ENCODE results near the gene TMEM37.

TMEM37 gene

DNA sequence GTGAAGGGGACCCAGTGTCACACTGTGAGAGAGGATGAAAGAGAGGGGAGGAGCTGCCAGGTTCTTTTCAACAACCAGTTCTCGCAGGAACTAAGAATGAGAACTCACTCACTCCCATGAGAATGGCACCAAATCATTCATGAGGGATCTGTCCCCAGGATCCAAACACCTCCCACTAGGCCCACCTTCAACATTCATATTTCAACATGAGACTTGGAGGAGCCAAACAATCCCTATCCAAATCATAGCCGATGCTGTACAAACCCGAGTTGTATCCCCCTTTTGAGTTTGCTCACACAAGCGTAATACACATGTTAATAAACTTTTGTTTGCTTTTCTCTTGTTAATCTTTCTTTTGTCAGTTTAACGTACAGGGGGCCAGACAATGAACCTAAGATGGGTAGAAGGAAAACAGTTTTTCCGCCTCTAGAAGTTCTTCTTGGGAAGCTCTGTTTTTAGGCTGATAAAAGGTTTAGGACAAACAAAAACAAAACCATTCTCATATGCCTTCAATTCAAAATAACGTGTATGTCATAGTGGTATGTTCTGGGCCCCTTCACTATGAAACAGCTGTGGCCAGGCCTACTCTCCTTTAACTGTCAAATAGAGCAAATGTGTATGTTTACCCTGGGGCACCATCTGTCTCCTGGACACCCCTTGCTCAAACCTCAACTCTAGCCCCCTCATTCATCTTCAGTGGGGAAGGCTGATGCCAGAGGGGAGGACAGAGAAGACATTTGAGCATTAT, 9.1 kb upstream of the TMEM37 start:
- DNase-seq (ENCODE audit: low spot score), result no peak
- H3K27ac ChIP-seq, result no peak overlapping the region
- TF ChIP-seq, protein P1, sequence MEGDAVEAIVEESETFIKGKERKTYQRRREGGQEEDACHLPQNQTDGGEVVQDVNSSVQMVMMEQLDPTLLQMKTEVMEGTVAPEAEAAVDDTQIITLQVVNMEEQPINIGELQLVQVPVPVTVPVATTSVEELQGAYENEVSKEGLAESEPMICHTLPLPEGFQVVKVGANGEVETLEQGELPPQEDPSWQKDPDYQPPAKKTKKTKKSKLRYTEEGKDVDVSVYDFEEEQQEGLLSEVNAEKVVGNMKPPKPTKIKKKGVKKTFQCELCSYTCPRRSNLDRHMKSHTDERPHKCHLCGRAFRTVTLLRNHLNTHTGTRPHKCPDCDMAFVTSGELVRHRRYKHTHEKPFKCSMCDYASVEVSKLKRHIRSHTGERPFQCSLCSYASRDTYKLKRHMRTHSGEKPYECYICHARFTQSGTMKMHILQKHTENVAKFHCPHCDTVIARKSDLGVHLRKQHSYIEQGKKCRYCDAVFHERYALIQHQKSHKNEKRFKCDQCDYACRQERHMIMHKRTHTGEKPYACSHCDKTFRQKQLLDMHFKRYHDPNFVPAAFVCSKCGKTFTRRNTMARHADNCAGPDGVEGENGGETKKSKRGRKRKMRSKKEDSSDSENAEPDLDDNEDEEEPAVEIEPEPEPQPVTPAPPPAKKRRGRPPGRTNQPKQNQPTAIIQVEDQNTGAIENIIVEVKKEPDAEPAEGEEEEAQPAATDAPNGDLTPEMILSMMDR (conservative IDR thresholded peaks at IDR 0.05; ENCODE audit: low read depth), result no peak
- POLR2A ChIA-PET (ENCODE audit: low non-redundant PET), result no interaction called here
- CTCF ChIA-PET, result no interaction called here

DNA sequence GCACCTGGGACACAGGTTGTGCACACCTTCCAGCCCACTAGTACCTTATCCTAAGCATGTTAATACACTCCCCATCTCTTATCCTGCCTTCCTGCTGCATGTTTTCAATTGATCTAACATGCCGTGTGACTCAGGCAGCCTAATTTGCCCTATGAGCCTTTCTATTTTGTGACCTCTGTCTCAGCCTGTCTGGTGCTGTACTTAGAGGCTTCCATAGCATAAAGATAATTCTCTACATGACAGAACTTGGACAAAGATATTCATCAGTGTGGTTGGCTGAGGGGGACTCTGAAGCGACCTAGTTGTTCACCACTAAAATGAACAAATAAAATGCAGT, 8.6 kb upstream of the TMEM37 start:
- POLR2A ChIA-PET (ENCODE audit: low non-redundant PET), result no interaction called here
- DNase-seq (ENCODE audit: low spot score), result no peak
- TF ChIP-seq, protein P1 (conservative IDR thresholded peaks at IDR 0.05; ENCODE audit: low read depth), result no peak
- CTCF ChIA-PET, result no interaction called here
- no peak overlapping the region for H3K27ac ChIP-seq

DNA sequence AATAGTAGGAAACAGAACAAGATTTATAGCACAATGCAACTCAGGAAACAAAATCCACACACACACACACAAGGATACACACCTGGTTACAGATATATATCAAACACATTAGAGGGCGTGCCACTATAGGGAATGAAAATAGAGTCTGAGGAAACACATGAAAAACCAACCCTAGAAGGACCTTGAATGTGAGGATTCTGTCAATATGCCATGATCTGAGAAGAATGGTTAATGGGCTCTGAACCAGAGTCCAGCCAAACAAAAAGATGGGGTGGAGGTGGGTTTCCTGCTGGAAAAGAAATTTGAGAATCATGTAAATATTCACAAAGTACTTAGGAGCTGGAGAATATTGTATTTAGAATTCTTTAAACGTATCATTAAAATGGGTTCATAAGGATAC, 7.8 kb upstream of the TMEM37 start:
- TF ChIP-seq, protein P1 (conservative IDR thresholded peaks at IDR 0.05; ENCODE audit: low read depth), result no peak
- no peak overlapping the region for H3K27ac ChIP-seq
- DNase-seq (ENCODE audit: low spot score), result no peak
- ChIA-PET CTCF (interaction anchor here (1.1 kb wide), 1 partner anchor 15 kb away, joined by 3 read pairs; no protein-coding TSS in a partner anchor), POLR2A (ENCODE audit: low non-redundant PET) (no interaction called here)

GRCh38 chr2:119424284-119425118, 7.2 kb upstream of the TMEM37 start:
- DNase-seq (ENCODE audit: low spot score), result no peak
- no peak overlapping the region for H3K27ac ChIP-seq
- ChIA-PET CTCF (interaction anchor here (1.1 kb wide), 1 partner anchor 16 kb away, joined by 3 read pairs; no protein-coding TSS in a partner anchor), POLR2A (ENCODE audit: low non-redundant PET) (no interaction called here)
- TF ChIP-seq, protein P1 (conservative IDR thresholded peaks at IDR 0.05; ENCODE audit: low read depth), result no peak

- POLR2A ChIA-PET (ENCODE audit: low non-redundant PET), result no interaction called here
- H3K27ac ChIP-seq, result no peak overlapping the region
- TF ChIP-seq, protein P1 (conservative IDR thresholded peaks at IDR 0.05; ENCODE audit: low read depth), result no peak
- no peak for DNase-seq (ENCODE audit: low spot score)
- CTCF ChIA-PET, result no interaction called here
Observed at GRCh38 chr2:119425119-119425405, 6.6 kb upstream of the TMEM37 start.

- ChIA-PET POLR2A (ENCODE audit: low non-redundant PET) (no interaction called here), CTCF (no interaction called here)
- no peak overlapping the region for H3K27ac ChIP-seq
- TF ChIP-seq, protein P1 (conservative IDR thresholded peaks at IDR 0.05; ENCODE audit: low read depth), result no peak
- DNase-seq (ENCODE audit: low spot score), result no peak
Observed at GRCh38 chr2:119425620-119426395, 5.8 kb upstream of the TMEM37 start.
